ENCODE data around the gene C1orf116.

GRCh38 chr1:207076181-207076955, 43.8 kb upstream of the C1orf116 start:
- TF ChIP-seq CTCF (IDR thresholded peaks at IDR 0.05) (no peak), POLR2AphosphoS5 (IDR thresholded peaks at IDR 0.05) (no peak), POLR2A (IDR thresholded peaks at IDR 0.05) (no peak)

Measured in prostate gland (tissue), 2 donors.